Stimulated activated naive CD8-positive, alpha-beta T cell treated with anti-CD3 and anti-CD28 coated beads, Interleukin-15, amount 100 ng/mL, for 72 hours (primary cell): ENCODE measurements around the gene CFAP299.
"Not testable (repeated sequence)": the region's sequence is repeated elsewhere in the genome, so short reads cannot be mapped to it uniquely, and the experiment has no call there.

Experiments used
- ATAC-seq: fragments of 150-1000 bp; cut with Tn5 transposase; 2 replicates; pipeline ENCODE4 v1.10.0; 2021; ENCODE audit warnings: mild to moderate bottlenecking, moderate library complexity
- DNase-seq, 2 donors: peaks; one replicate each; pipeline ENCODE4 v3.0.0; 2021 to 2022
- H3K27ac Mint-ChIP-seq, 2 donors: one replicate each; pipeline ENCODE4 v1.8.0; 2022; ENCODE audit warnings: mild to moderate bottlenecking in 2 of 2, mixed read lengths in 2 of 2, moderate library complexity in 2 of 2
- H3K27me3 Mint-ChIP-seq: one replicate; pipeline ENCODE4 v1.8.0; 2022; ENCODE audit warnings: mixed read lengths
- H3K4me1 Mint-ChIP-seq: one replicate; pipeline ENCODE4 v1.8.0; 2022; ENCODE audit warnings: mild to moderate bottlenecking, mixed read lengths
- H3K4me3 Mint-ChIP-seq, 2 donors: one replicate each; pipeline ENCODE4 v1.8.0; 2022; ENCODE audit warnings: mild to moderate bottlenecking in 2 of 2, mixed read lengths in 2 of 2, moderate library complexity in 1 of 2
- H3K9me3 Mint-ChIP-seq, 2 donors: one replicate each; pipeline ENCODE4 v1.8.0; 2022; ENCODE audit warnings: mixed read lengths in 2 of 2

CFAP299 gene

GRCh38 chr4:80751200-80751599 is 415.7 kb downstream of the CFAP299 start:
- Mint-ChIP-seq H3K27ac (no peak overlapping the region), H3K27me3 (no peaks in the 10 kb centered on the region), H3K9me3 (peaks cover 0 to 6% of the 10 kb centered on the region in 2 donors), H3K4me1 (no peaks in the 10 kb centered on the region), H3K4me3 (no peak overlapping the region)
- ATAC-seq (no peak), DNase-seq (no peak)

- Mint-ChIP-seq H3K27ac (no peak overlapping the region), H3K4me1 (peaks cover 6% of the 10 kb centered on the region), H3K27me3 (no peaks in the 10 kb centered on the region), H3K9me3 (peaks cover 0 to 4% of the 10 kb centered on the region in 2 donors), H3K4me3 (no peak overlapping the region)
- DNase-seq (no peak), ATAC-seq (no peak)
These were observed 432.4 kb downstream of the CFAP299 start for GRCh38 chr4:80767944-80768343.

GRCh38 chr4:80776168-80776567 is 440.6 kb downstream of the CFAP299 start:
- Mint-ChIP-seq H3K4me1 (no peaks in the 10 kb centered on the region), H3K27me3 (no peaks in the 10 kb centered on the region), H3K27ac (no peak overlapping the region), H3K9me3 (no peaks in the 10 kb centered on the region), H3K4me3 (no peak overlapping the region)
- ATAC-seq = no peak
- DNase-seq = no peak

GRCh38 chr4:80781431-80781830 is 445.9 kb downstream of the CFAP299 start:
- no peak for ATAC-seq
- Mint-ChIP-seq H3K9me3 (no peaks in the 10 kb centered on the region), H3K27ac (no peak overlapping the region), H3K4me1 (no peaks in the 10 kb centered on the region), H3K27me3 (no peaks in the 10 kb centered on the region), H3K4me3 (no peak overlapping the region)
- DNase-seq = no peak

- ATAC-seq (peak; percentile 60), DNase-seq (no peak)
- Mint-ChIP-seq H3K9me3 (peaks cover 0 to 4% of the 10 kb centered on the region in 2 donors), H3K4me1 (peaks cover 11% of the 10 kb centered on the region), H3K27ac (no peak overlapping the region), H3K27me3 (no peaks in the 10 kb centered on the region), H3K4me3 (no peak overlapping the region)
These were observed 451.8 kb downstream of the CFAP299 start for GRCh38 chr4:80787306-80787705.

GRCh38 chr4:80788798-80789197 is 453.3 kb downstream of the CFAP299 start:
- peaks cover 9% of the 10 kb centered on the region in 2 donors for H3K9me3 Mint-ChIP-seq
- no peak overlapping the region for H3K27ac Mint-ChIP-seq
- DNase-seq (no peak), ATAC-seq (no peak)
- H3K4me3 Mint-ChIP-seq = no peak overlapping the region
- H3K27me3 Mint-ChIP-seq = no peaks in the 10 kb centered on the region
- peaks cover 11% of the 10 kb centered on the region for H3K4me1 Mint-ChIP-seq

GRCh38 chr4:80790152-80790551 is 454.6 kb downstream of the CFAP299 start:
- Mint-ChIP-seq H3K27me3 (no peaks in the 10 kb centered on the region), H3K4me3 (no peak overlapping the region), H3K27ac (no peak overlapping the region), H3K4me1 (peaks cover 11% of the 10 kb centered on the region), H3K9me3 (peaks cover 9 to 22% of the 10 kb centered on the region in 2 donors)
- ATAC-seq (no peak), DNase-seq (no peak)

- not testable (repeated sequence) for H3K4me1 Mint-ChIP-seq, H3K4me3 Mint-ChIP-seq, H3K27ac Mint-ChIP-seq, ATAC-seq, DNase-seq, H3K27me3 Mint-ChIP-seq
- peaks cover 24 to 50% of the 10 kb centered on the region in 2 donors for H3K9me3 Mint-ChIP-seq
These were observed 458.1 kb downstream of the CFAP299 start for GRCh38 chr4:80793660-80794059.

- no peak for DNase-seq
- no peak overlapping the region for H3K4me3 Mint-ChIP-seq
- H3K27me3 Mint-ChIP-seq = no peaks in the 10 kb centered on the region
- H3K4me1 Mint-ChIP-seq = no peaks in the 10 kb centered on the region
- ATAC-seq = peak; percentile 46
- H3K27ac Mint-ChIP-seq = no peak overlapping the region
- H3K9me3 Mint-ChIP-seq = peaks cover 19 to 50% of the 10 kb centered on the region in 2 donors
These were observed 462.6 kb downstream of the CFAP299 start for GRCh38 chr4:80798082-80798481.

GRCh38 chr4:80800719-80801118 is 465.2 kb downstream of the CFAP299 start:
- not testable (repeated sequence) for H3K27me3 Mint-ChIP-seq, H3K27ac Mint-ChIP-seq, H3K4me1 Mint-ChIP-seq, DNase-seq, H3K4me3 Mint-ChIP-seq
- ATAC-seq = peak; percentile 40
- H3K9me3 Mint-ChIP-seq = peaks cover 15 to 27% of the 10 kb centered on the region in 2 donors

- no peaks in the 10 kb centered on the region for H3K27me3 Mint-ChIP-seq
- no peaks in the 10 kb centered on the region for H3K4me1 Mint-ChIP-seq
- H3K27ac Mint-ChIP-seq = no peak overlapping the region
- peaks cover 0 to 4% of the 10 kb centered on the region in 2 donors for H3K9me3 Mint-ChIP-seq
- DNase-seq = no peak
- peak; percentile 40 for ATAC-seq
- H3K4me3 Mint-ChIP-seq = no peak overlapping the region
These were observed 467.8 kb downstream of the CFAP299 start for GRCh38 chr4:80803337-80803736.

- Mint-ChIP-seq H3K9me3 (no peaks in the 10 kb centered on the region), H3K27me3 (no peaks in the 10 kb centered on the region)
- ATAC-seq = no peak
These were observed 470.9 kb downstream of the CFAP299 start for GRCh38 chr4:80806472-80806871.

GRCh38 chr4:80809039-80809729 is 473.7 kb downstream of the CFAP299 start:
- no peak for DNase-seq
- H3K4me3 Mint-ChIP-seq = no peak overlapping the region
- H3K27ac Mint-ChIP-seq = no peak overlapping the region
- no peaks in the 10 kb centered on the region for H3K4me1 Mint-ChIP-seq
- no peak for ATAC-seq
- no peaks in the 10 kb centered on the region for H3K9me3 Mint-ChIP-seq
- H3K27me3 Mint-ChIP-seq = no peaks in the 10 kb centered on the region

More at GRCh38 chr4:80806472-80806871, 470.9 kb downstream of the CFAP299 start:
- DNase-seq = no peak
- no peak overlapping the region for H3K4me3 Mint-ChIP-seq
- no peak overlapping the region for H3K27ac Mint-ChIP-seq
- H3K4me1 Mint-ChIP-seq = no peaks in the 10 kb centered on the region

GRCh38 chr4:80811406-80811805 is 475.9 kb downstream of the CFAP299 start:
- no peaks in the 10 kb centered on the region for H3K9me3 Mint-ChIP-seq
- ATAC-seq (no peak), DNase-seq (no peak)
- H3K4me3 Mint-ChIP-seq = no peak overlapping the region
- no peak overlapping the region for H3K27ac Mint-ChIP-seq
- no peaks in the 10 kb centered on the region for H3K27me3 Mint-ChIP-seq
- H3K4me1 Mint-ChIP-seq = no peaks in the 10 kb centered on the region

GRCh38 chr4:80812145-80812544 is 476.6 kb downstream of the CFAP299 start:
- H3K9me3 Mint-ChIP-seq = no peaks in the 10 kb centered on the region
- no peak overlapping the region for H3K27ac Mint-ChIP-seq
- no peak for DNase-seq
- no peak overlapping the region for H3K4me3 Mint-ChIP-seq
- H3K4me1 Mint-ChIP-seq = no peaks in the 10 kb centered on the region
- no peaks in the 10 kb centered on the region for H3K27me3 Mint-ChIP-seq
- no peak for ATAC-seq

- Mint-ChIP-seq H3K27ac (no peak overlapping the region), H3K27me3 (no peaks in the 10 kb centered on the region), H3K4me3 (no peak overlapping the region), H3K9me3 (no peaks in the 10 kb centered on the region), H3K4me1 (no peaks in the 10 kb centered on the region)
- DNase-seq (no peak), ATAC-seq (no peak)
These were observed 478.7 kb downstream of the CFAP299 start for GRCh38 chr4:80814266-80814665.
